GM21390 (cell line): Measurements from ENCODE around the gene EDAR.
A peak's percentile ranks its signal among the peaks of the same experiment; 100 is the strongest.

Source experiments
- ATAC-seq: cut with Tn5 transposase; IDR thresholded peaks from one replicate; pipeline ENCODE4 v1.9.1; 2021; ENCODE audit not compliant: unreplicated experiment

Gene EDAR

GRCh38 chr2:108911807-108912628 is 77.0 kb downstream of the EDAR start:
- no peak for ATAC-seq

DNA sequence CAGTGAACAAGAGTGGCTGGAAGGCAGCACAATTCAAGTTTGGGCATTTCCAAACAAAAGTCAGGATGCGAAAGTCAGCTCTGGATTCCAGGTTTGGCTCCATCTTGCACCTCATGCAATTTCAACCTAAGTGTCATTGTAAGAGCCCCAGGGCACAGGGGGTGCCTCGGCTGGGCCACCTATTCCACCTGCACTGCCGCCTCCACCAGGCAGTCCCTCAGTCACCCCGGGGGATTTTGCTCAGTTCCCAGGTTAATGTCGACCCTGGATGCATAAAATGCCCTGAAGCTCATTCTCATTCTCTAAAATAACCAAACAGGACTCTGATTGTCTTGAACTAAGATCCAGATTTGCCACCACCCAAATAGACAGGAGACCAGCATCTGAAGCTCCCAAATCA is 77.6 kb downstream of the EDAR start:
- no peak for ATAC-seq

DNA sequence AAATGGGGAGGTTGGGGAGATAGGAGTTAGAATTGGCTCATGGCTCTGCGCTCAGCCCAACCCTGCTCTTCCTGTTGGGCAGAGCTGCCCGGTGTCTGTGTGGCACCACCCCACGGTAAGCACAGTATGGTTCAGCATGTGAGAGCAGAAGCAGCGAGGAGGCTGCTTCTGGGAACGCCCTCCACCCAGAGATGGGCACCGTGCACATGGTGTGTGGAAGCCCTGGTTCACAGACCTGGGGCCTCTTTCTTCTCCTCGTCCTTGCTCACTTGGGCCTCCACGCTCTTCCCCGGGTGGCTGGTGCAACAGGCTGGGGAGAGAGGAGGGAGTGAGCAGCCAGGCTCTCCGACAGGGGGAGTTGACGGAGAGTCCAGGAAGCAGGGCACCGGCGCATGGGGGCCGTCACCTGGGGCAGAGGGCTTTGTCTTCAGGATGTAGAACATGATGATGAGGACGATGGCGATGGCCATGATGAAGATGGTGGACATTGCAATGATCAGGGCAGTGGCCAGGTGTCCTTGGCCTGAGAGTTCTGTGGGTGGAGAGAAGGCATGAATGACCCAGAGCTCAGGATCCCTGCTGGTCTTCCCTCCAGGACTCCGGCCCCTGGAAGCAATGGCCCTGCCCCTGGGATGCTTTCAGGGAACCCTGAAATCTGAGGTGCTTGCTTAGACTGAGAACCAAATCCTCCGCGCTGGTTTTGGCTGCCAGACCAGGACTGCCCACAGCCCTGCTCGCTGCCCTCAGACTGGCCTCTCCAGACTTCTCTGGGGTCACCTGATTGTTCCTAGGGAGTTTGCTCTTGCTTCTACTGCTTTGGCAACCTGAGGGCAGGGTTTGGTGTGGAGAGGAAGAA is 78.3 kb downstream of the EDAR start:
- no peak for ATAC-seq

GRCh38 chr2:108910011-108910431 is 79.0 kb downstream of the EDAR start:
- ATAC-seq = no peak

DNA sequence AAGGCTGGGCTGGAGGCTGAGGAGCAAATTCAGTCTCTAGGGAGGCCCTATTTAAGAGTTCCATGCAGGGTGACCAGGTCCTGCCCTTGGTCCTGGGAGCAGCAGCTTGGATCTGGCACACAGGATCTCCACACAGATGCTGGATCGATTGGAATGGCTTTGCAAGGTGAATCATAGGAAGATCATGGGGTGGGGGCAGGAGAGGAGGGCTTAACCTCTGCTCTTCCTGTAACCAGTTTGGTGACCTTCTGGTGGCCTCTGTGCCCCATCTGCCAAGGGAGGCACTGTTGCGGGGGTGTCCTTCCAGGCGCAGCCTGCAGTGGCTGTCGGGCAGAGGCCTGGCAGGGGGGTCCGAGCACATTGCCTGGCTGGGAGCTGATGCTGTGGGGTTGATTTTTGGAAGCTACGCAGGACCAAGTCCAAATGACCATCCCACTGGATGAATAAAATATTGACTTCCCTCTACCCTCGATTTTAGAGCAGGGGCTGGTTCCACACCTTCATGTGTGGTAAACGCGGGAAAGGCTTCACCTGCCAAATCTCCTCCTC is 79.7 kb downstream of the EDAR start:
- no peak for ATAC-seq

GRCh38 chr2:108908713-108909070 is 80.3 kb downstream of the EDAR start:
- no peak for ATAC-seq

DNA sequence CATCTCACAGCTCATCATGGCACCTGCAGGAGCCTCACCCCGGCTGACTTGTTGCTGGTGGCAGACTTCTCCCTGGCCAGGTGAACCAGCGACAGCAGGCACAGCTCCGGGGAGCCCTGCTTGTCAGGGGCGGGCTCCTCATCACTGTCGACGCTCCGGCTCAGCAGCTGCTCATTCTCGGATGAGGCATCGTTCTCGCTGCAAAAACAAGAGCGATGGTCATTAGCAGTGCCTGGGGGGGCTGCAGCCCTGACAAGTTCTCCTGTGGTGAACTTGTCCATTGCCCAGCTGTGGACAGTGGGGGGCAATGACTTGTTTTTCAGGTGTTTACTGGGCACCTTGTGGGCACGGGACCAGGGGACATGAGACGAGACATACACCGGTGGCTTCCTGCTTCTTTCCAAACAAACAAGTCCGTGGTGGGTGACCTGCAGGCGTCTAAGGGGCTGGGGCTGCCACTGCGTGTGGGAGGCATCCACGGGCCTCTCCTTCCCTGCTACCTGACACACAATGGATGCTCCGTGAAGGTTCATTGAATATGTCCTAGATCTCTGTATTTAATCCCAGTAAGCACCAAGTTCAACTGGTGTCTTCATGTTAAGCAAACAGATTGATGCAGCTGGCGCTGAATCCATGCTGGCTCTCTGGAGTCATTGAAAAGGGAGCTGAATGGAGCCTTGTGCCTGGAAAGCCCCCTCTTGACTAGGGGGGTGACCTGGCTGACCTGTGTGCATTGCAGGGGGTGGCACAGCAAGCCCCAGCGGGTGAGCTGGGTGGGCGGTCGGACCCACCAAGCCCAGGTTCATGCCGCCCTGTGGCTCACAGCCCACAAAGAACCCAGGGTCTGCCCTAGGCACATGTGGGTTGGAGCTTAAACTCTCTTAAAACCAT is 81.0 kb downstream of the EDAR start:
- no peak for ATAC-seq

DNA sequence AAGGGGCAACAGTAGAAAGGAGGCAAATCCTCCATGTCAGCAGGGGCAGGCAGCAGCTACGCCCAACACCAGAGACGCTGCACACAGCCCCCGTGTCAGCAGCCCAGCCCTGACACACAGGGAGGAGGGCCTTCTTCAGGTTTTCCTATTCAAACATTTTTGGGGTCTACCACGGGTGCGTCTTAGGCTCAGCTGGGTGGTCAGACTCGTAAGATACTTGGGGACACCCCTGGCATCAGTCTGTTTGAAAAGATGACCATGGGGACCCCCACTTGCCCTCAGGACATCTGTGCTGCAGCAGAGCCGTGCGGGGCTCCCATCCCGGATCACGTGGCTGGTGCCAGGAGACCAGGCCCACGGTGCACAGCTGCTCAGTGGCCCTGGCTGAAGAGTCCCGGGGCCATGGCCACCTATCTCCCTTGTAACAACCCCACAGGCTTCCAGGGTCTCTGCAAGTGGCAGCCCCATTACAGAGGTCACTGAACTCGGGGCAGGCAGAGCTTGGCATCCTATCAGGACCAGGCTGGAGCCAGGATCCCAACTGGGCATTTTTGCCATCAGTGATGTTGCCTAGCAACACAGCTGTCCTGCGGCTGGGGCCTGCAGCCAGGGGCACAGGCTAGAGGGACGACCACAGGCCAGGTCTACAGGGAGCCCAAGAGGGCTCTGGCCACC is 82.5 kb downstream of the EDAR start:
- no peak for ATAC-seq

DNA sequence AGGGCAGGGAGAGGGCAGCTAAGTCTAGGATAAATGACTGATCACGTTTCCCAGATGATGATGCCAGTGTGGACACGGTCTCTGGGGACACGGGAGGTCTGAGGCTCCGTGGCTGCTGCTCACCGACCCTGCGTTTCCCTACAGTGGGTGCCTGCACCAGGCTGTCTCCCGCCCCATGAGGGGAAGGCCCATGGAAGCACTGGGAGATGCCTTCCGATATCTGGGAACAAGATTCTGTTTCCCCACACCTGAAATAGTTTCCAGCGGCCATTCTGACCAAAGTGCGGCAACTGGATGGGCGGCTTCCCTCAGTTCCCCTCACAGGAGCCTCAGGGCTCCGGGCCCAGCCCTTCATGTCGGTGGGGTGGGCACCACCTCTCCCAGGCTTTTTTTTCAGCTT is 83.1 kb downstream of the EDAR start:
- no peak for ATAC-seq

GRCh38 chr2:108905176-108905575 is 83.8 kb downstream of the EDAR start:
- ATAC-seq = no peak

DNA sequence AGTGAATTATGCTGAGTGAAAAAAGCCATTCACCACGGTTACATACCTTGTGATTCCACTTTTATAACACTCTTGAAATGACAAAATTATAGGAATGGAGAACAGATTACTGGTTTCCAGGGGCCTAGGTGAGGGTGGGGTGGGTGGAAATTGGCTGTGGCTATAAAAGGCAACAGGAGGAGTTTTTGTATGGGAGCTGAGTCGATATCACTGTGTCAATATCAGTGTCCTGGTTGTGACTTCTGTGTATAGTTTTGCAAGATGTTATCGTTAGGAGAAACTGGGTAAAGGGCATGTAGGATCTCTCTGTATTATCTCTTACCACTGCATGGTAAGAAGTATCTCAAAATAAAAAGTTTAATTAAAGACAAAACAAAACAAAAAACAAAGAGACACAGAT is 84.3 kb downstream of the EDAR start:
- no peak for ATAC-seq

GRCh38 chr2:108898315-108899082 is 90.5 kb downstream of the EDAR start:
- ATAC-seq = peak; percentile 66

GRCh38 chr2:108896741-108897140 is 92.3 kb downstream of the EDAR start:
- no peak for ATAC-seq

GRCh38 chr2:108895188-108895587 is 93.8 kb downstream of the EDAR start:
- no peak for ATAC-seq

DNA sequence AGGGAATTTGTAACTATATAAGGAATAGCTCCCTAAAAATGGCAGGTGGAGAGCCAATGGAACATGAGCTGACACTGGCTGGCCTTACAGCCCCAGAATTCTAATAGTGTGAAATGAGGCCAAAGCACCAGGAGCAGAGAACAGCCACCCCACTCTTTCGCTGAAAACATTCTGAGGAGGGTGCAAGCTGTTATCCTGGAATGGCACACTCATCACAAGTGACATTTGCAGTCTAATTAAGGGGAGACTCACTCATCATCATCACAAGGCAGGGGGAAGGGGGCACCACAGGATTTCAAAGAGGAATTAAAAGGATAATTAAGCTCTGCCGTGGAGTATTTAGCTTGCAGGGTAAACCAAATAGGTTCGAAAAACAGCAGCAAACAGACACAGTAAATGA is 94.3 kb downstream of the EDAR start:
- ATAC-seq = no peak

- ATAC-seq = no peak
These were observed 95.7 kb downstream of the EDAR start for GRCh38 chr2:108893277-108893676.

- ATAC-seq = no peak
These were observed 99.1 kb downstream of the EDAR start for GRCh38 chr2:108889907-108890306.

DNA sequence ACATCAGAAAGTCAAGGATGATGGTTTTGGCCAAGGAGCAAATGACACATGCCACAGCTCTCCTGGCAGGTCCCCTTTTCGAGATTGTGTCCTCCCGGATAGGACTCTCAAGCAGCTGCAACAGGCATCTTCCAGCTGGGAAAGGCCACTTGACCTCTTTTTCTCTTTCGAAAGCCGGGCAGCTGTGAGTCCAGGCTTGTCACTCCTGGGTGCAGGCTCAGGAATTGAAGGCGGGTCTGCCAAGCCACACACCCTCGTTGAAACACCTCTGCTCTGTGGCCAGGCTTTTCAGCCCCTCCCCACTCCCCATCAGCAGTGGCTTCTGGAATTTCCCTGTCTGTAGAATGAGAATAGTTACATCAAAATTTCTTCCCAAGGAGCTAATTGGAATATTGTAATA is 104.4 kb downstream of the EDAR start:
- no peak for ATAC-seq

- ATAC-seq = no peak
These were observed 110.7 kb downstream of the EDAR start for GRCh38 chr2:108878276-108878675.

DNA sequence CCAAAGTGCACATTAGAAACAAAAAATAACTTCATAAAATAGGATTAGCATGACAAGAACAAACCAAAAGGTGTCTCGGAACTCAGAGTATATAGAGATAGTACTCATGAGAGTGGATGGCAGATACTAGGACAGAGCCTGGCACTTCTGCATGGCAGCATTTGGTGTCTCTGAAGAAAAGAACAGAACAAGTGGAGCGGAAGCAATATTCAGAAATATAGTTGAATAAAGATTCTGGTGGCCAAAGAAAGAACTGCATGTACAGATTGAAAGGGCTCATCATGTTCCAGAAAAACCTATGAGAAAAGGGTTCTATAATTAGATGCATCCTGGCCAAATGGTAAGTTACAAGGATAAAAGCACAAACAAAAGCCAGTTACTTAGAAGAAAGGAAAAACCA is 111.5 kb downstream of the EDAR start:
- no peak for ATAC-seq
